ENCODE results near the gene RNF44. TPM values are rescaled to one million over a fixed set of nuclear protein-coding genes. Genes with fewer than 3 reads are reported as not detected.

RNF44 gene
- total and polyA plus RNA-seq, 4 donors: 3.2 to 6.4 (median 4.7) TPM

DNA sequence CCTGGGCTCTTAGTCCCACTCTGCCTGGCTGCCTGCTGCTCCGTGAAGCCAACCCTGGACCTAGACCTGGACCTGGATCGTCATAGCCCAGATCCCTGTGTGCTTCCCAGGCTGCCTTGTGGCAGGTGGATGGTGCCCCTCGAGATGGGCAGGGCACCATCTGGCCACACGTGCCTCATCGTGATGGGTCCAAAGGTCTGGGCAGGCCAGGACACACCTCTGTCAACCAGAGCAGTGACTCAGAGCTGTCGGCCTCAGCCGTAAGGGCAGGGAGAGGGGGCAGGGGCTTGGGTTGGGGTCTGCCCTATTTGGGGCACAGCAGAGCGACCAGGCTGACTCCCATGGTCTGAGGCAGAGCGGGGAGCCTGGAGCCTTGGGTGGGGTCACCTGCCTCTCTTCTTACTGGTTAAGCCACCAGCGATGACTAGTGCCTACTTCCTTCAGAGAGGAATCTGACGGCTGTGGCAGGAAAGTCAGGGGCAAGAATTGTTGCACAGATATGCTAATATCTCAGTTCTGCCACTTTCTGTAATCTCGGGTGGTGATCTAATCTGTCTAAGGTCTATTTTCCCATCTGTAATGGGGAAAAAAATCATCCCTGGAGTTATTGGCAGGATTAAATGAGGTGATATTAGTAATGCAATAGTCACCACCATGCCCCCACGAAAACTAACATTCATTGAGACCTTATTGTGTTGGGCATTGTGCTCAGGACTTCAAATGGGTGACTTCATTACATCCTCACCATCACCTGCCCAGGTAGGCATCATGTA lies 8.7 kb upstream of the RNF44 start:
- no peak for DNase-seq (ENCODE audit: low spot score)
- H3K4me3 ChIP-seq (ENCODE audit: low read depth in 1 of 3, low read length in 3 of 3): no peak overlapping the region
- H3K27ac ChIP-seq (ENCODE audit: low read depth in 1 of 2, low read length in 2 of 2): no peak overlapping the region
- H3K9me3 ChIP-seq (ENCODE audit: control insufficient read depth in 4 of 4, low read length in 3 of 4): no peaks in the 10 kb centered on the region
- TF ChIP-seq, protein P1, sequence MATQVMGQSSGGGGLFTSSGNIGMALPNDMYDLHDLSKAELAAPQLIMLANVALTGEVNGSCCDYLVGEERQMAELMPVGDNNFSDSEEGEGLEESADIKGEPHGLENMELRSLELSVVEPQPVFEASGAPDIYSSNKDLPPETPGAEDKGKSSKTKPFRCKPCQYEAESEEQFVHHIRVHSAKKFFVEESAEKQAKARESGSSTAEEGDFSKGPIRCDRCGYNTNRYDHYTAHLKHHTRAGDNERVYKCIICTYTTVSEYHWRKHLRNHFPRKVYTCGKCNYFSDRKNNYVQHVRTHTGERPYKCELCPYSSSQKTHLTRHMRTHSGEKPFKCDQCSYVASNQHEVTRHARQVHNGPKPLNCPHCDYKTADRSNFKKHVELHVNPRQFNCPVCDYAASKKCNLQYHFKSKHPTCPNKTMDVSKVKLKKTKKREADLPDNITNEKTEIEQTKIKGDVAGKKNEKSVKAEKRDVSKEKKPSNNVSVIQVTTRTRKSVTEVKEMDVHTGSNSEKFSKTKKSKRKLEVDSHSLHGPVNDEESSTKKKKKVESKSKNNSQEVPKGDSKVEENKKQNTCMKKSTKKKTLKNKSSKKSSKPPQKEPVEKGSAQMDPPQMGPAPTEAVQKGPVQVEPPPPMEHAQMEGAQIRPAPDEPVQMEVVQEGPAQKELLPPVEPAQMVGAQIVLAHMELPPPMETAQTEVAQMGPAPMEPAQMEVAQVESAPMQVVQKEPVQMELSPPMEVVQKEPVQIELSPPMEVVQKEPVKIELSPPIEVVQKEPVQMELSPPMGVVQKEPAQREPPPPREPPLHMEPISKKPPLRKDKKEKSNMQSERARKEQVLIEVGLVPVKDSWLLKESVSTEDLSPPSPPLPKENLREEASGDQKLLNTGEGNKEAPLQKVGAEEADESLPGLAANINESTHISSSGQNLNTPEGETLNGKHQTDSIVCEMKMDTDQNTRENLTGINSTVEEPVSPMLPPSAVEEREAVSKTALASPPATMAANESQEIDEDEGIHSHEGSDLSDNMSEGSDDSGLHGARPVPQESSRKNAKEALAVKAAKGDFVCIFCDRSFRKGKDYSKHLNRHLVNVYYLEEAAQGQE (IDR thresholded peaks at IDR 0.05): no peak
- 65% methylated on average over 13 of the region's 13 CpGs for WGBS
- H3K4me1 ChIP-seq (ENCODE audit: control insufficient read depth in 4 of 4, insufficient read depth in 4 of 4, low read length in 3 of 4): peaks cover 0 to 34% (median 18%) of the 10 kb centered on the region in 4 donors
- no peaks in the 10 kb centered on the region for H3K36me3 ChIP-seq (ENCODE audit: control insufficient read depth in 4 of 4, insufficient read depth in 3 of 4, low read depth in 1 of 4, low read length in 3 of 4)
- no peak overlapping the region for H3K9ac ChIP-seq (ENCODE audit: low read depth in 1 of 2, low read length in 2 of 2)
- no peaks in the 10 kb centered on the region for H3K27me3 ChIP-seq (ENCODE audit: control insufficient read depth in 4 of 4, insufficient read depth in 4 of 4, low read length in 3 of 4)

DNA sequence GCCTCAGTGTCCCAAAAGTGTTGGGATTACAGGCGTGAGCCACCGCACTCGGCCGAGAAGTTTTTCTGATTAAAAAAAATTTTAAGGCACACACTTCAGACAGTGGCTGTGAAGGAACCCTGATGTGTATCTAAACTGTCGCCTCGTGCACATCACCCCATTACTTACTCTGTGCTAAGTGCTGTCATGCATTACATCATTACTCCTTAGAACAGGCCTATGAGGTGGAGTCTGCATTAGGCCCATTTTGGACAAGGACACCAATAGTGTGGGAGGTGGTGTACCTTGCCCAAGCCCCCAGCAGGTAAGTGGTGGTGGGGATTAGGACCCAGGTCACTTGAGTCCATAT lies 8.2 kb upstream of the RNF44 start:
- H3K9me3 ChIP-seq (ENCODE audit: control insufficient read depth in 4 of 4, low read length in 3 of 4): no peaks in the 10 kb centered on the region
- H3K36me3 ChIP-seq (ENCODE audit: control insufficient read depth in 4 of 4, insufficient read depth in 3 of 4, low read depth in 1 of 4, low read length in 3 of 4): no peaks in the 10 kb centered on the region
- H3K4me3 ChIP-seq (ENCODE audit: low read depth in 1 of 3, low read length in 3 of 3): no peak overlapping the region
- DNase-seq (ENCODE audit: low spot score): no peak
- H3K9ac ChIP-seq (ENCODE audit: low read depth in 1 of 2, low read length in 2 of 2): no peak overlapping the region
- H3K27ac ChIP-seq (ENCODE audit: low read depth in 1 of 2, low read length in 2 of 2): no peak overlapping the region
- WGBS: 94% methylated on average over 6 of the region's 6 CpGs
- TF ChIP-seq, protein P2, sequence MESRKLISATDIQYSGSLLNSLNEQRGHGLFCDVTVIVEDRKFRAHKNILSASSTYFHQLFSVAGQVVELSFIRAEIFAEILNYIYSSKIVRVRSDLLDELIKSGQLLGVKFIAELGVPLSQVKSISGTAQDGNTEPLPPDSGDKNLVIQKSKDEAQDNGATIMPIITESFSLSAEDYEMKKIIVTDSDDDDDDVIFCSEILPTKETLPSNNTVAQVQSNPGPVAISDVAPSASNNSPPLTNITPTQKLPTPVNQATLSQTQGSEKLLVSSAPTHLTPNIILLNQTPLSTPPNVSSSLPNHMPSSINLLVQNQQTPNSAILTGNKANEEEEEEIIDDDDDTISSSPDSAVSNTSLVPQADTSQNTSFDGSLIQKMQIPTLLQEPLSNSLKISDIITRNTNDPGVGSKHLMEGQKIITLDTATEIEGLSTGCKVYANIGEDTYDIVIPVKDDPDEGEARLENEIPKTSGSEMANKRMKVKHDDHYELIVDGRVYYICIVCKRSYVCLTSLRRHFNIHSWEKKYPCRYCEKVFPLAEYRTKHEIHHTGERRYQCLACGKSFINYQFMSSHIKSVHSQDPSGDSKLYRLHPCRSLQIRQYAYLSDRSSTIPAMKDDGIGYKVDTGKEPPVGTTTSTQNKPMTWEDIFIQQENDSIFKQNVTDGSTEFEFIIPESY (IDR thresholded peaks at IDR 0.05): no peak
- TF ChIP-seq, protein P3, sequence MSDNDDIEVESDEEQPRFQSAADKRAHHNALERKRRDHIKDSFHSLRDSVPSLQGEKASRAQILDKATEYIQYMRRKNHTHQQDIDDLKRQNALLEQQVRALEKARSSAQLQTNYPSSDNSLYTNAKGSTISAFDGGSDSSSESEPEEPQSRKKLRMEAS (IDR thresholded peaks at IDR 0.05): no peak
- TF ChIP-seq SP1 (IDR thresholded peaks at IDR 0.05): no peak
- no peak for TF ChIP-seq HNF4A (conservative IDR thresholded peaks at IDR 0.05)
- TF ChIP-seq FOXA2 (IDR thresholded peaks at IDR 0.05): no peak
- TF ChIP-seq FOXA1 (IDR thresholded peaks at IDR 0.05): no peak
- TF ChIP-seq HNF4G (IDR thresholded peaks at IDR 0.05): no peak
- TF ChIP-seq GABPA (IDR thresholded peaks at IDR 0.05 in 1 of 2, conservative IDR thresholded peaks at IDR 0.05 in 1 of 2): no peak
- TF ChIP-seq, protein P4, sequence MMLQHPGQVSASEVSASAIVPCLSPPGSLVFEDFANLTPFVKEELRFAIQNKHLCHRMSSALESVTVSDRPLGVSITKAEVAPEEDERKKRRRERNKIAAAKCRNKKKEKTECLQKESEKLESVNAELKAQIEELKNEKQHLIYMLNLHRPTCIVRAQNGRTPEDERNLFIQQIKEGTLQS (IDR thresholded peaks at IDR 0.05): no peak
- no peak for TF ChIP-seq TAF1 (conservative IDR thresholded peaks at IDR 0.05)
- TF ChIP-seq, protein P5, sequence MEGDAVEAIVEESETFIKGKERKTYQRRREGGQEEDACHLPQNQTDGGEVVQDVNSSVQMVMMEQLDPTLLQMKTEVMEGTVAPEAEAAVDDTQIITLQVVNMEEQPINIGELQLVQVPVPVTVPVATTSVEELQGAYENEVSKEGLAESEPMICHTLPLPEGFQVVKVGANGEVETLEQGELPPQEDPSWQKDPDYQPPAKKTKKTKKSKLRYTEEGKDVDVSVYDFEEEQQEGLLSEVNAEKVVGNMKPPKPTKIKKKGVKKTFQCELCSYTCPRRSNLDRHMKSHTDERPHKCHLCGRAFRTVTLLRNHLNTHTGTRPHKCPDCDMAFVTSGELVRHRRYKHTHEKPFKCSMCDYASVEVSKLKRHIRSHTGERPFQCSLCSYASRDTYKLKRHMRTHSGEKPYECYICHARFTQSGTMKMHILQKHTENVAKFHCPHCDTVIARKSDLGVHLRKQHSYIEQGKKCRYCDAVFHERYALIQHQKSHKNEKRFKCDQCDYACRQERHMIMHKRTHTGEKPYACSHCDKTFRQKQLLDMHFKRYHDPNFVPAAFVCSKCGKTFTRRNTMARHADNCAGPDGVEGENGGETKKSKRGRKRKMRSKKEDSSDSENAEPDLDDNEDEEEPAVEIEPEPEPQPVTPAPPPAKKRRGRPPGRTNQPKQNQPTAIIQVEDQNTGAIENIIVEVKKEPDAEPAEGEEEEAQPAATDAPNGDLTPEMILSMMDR (IDR thresholded peaks at IDR 0.05; ENCODE audit: low read depth, low read length, missing input control): no peak
- TF ChIP-seq, protein P1 (IDR thresholded peaks at IDR 0.05): no peak
- no peak for TF ChIP-seq YY1 (IDR thresholded peaks at IDR 0.05)
- TF ChIP-seq RAD21 (IDR thresholded peaks at IDR 0.05): no peak
- no peak for TF ChIP-seq JUND (IDR thresholded peaks at IDR 0.05)
- no peak for TF ChIP-seq RXRA (IDR thresholded peaks at IDR 0.05)
- TF ChIP-seq EGR1 (IDR thresholded peaks at IDR 0.05; ENCODE audit: low read depth in 2 of 2): no peak
- no peak for TF ChIP-seq NR2F2 (IDR thresholded peaks at IDR 0.05)
- peaks cover 0 to 33% (median 17%) of the 10 kb centered on the region in 4 donors for H3K4me1 ChIP-seq (ENCODE audit: control insufficient read depth in 4 of 4, insufficient read depth in 4 of 4, low read length in 3 of 4)
- no peaks in the 10 kb centered on the region for H3K27me3 ChIP-seq (ENCODE audit: control insufficient read depth in 4 of 4, insufficient read depth in 4 of 4, low read length in 3 of 4)

Data from liver (tissue), 9 donors.